Mesodermal cell (in vitro differentiated cells): ENCODE data around the gene RNGTT.

Experiments used
- H3K27ac ChIP-seq: 2 replicates; pipeline ENCODE4 v1.7.0; 2013; ENCODE audit warnings: mild to moderate bottlenecking, low read depth, low read length, moderate library complexity; ENCODE audit not compliant: severe bottlenecking
- H3K36me3 ChIP-seq: 2 replicates; pipeline ENCODE4 v1.7.1; 2013; ENCODE audit warnings: mild to moderate bottlenecking, low read length, moderate library complexity; ENCODE audit not compliant: control insufficient read depth, insufficient read depth
- H3K4me1 ChIP-seq: one replicate; pipeline ENCODE4 v1.7.1; 2013; ENCODE audit warnings: mild to moderate bottlenecking, low read length; ENCODE audit not compliant: insufficient read depth, control insufficient read depth, poor library complexity, severe bottlenecking
- H3K4me3 ChIP-seq: 2 replicates; pipeline ENCODE4 v1.7.0; 2013; ENCODE audit warnings: low read length, control low read depth, mild to moderate bottlenecking; ENCODE audit not compliant: insufficient read depth, poor library complexity, severe bottlenecking; ENCODE audit errors: extremely low read depth
- H3K9me3 ChIP-seq: 2 replicates; pipeline ENCODE4 v1.7.1; 2013; ENCODE audit warnings: mild to moderate bottlenecking, low read length, moderate library complexity; ENCODE audit not compliant: control insufficient read depth
- WGBS, 2 experiments: methylation state at CpG; one replicate each; pipeline ENCODE4 v1.1.5; 2013; ENCODE audit warnings: missing lambda C conversion rate in 2 of 2; ENCODE audit not compliant: insufficient coverage in 2 of 2; 5-methylcytosine and 5-hydroxymethylcytosine counted together

RNGTT gene

DNA sequence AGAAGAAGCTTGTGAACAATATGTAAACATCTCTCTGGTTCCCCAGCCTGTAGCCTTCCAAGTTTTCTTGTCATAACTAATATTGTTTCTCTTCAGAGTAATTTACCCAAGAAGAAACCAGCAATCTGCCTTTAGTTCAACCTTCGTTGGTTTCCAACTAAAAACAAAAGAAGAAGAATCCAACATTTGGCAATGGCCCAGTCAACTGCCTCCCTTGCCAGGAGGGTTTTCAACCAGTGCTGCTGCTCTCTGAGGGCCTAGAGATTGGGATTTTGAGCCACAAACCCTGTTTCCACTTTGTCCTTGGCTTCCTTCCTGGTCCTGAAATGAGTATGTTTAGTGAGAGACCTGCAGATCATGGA is 401.5 kb downstream of the RNGTT start:
- Histone ChIP-seq H3K27ac (no peak overlapping the region), H3K36me3 (no peaks in the 10 kb centered on the region), H3K4me1 (peaks cover under 1% of the 10 kb centered on the region), H3K4me3 (no peak overlapping the region), H3K9me3 (no peaks in the 10 kb centered on the region)
- 100% methylated on average over 1 of the region's 1 CpG; no CpG with 5 or more reads in 1 of the 2 experiments for WGBS, 2 experiments

DNA sequence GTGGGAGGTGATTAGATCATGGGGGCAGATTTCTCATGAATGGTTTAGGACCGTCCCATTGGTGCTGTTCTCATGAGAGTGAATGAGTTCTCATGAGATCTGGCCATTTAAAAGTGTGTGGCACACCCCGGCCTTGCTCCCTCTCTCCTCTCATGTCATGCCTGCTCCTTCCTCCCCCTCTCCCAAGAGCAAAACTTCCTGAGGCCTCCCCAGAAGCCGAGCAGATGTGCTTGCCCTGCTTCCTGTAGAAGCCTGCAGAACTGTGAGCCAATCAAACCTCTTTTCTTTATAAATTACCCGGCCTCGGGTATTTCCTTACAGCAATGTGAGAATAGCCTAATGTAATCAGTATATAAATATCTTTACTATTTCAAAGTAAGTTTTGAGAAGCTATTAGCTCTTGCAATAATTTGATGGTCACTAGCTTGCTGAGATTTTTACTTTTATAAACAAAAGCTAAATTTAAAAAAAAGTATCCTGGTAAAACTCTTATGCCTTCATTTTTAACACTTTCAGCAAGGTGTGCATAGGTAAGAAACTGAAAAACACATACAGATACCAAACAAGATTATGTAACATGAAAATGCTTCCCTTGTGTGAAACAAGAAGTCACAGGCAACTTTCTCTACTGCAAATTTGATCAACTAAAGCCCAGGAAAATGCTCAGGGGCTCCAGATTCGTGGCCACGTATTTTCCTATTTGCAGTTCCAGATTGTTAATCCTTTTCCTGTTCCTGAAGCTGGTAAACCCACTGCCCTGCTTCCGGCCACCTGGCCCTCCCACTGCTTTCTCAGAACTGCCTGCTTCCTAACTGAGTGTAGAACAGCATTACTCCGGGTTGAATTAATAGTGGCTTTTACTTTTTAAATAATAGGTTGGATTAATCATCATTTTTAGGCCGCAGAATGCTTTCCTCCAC is 402.1 kb downstream of the RNGTT start:
- H3K9me3 ChIP-seq = no peaks in the 10 kb centered on the region
- H3K4me3 ChIP-seq = no peak overlapping the region
- H3K36me3 ChIP-seq = no peaks in the 10 kb centered on the region
- 78 to 87% methylated on average over 4 to 7 of the region's 10 CpGs for WGBS, 2 experiments
- no peaks in the 10 kb centered on the region for H3K4me1 ChIP-seq
- no peak overlapping the region for H3K27ac ChIP-seq
